Smooth muscle cell of the coronary artery (primary cell): ENCODE results near the gene PREX1. TPM values are rescaled to one million over a fixed set of nuclear protein-coding genes. Genes with fewer than 3 reads are reported as not detected.

Experiments used
- total RNA-seq: library from RNA; depleted of rRNA; stranded (reverse); fragments of >200 nt; gene quantifications from 2 replicates; pipeline ENCODE4 v1.2.3, GENCODE V29; 2014; ENCODE audit warnings: low replicate concordance

PREX1 gene, protein sequence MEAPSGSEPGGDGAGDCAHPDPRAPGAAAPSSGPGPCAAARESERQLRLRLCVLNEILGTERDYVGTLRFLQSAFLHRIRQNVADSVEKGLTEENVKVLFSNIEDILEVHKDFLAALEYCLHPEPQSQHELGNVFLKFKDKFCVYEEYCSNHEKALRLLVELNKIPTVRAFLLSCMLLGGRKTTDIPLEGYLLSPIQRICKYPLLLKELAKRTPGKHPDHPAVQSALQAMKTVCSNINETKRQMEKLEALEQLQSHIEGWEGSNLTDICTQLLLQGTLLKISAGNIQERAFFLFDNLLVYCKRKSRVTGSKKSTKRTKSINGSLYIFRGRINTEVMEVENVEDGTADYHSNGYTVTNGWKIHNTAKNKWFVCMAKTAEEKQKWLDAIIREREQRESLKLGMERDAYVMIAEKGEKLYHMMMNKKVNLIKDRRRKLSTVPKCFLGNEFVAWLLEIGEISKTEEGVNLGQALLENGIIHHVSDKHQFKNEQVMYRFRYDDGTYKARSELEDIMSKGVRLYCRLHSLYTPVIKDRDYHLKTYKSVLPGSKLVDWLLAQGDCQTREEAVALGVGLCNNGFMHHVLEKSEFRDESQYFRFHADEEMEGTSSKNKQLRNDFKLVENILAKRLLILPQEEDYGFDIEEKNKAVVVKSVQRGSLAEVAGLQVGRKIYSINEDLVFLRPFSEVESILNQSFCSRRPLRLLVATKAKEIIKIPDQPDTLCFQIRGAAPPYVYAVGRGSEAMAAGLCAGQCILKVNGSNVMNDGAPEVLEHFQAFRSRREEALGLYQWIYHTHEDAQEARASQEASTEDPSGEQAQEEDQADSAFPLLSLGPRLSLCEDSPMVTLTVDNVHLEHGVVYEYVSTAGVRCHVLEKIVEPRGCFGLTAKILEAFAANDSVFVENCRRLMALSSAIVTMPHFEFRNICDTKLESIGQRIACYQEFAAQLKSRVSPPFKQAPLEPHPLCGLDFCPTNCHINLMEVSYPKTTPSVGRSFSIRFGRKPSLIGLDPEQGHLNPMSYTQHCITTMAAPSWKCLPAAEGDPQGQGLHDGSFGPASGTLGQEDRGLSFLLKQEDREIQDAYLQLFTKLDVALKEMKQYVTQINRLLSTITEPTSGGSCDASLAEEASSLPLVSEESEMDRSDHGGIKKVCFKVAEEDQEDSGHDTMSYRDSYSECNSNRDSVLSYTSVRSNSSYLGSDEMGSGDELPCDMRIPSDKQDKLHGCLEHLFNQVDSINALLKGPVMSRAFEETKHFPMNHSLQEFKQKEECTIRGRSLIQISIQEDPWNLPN (N-terminal part only)
- total RNA-seq = 18.7 and 26.5 TPM in 2 replicates

DNA sequence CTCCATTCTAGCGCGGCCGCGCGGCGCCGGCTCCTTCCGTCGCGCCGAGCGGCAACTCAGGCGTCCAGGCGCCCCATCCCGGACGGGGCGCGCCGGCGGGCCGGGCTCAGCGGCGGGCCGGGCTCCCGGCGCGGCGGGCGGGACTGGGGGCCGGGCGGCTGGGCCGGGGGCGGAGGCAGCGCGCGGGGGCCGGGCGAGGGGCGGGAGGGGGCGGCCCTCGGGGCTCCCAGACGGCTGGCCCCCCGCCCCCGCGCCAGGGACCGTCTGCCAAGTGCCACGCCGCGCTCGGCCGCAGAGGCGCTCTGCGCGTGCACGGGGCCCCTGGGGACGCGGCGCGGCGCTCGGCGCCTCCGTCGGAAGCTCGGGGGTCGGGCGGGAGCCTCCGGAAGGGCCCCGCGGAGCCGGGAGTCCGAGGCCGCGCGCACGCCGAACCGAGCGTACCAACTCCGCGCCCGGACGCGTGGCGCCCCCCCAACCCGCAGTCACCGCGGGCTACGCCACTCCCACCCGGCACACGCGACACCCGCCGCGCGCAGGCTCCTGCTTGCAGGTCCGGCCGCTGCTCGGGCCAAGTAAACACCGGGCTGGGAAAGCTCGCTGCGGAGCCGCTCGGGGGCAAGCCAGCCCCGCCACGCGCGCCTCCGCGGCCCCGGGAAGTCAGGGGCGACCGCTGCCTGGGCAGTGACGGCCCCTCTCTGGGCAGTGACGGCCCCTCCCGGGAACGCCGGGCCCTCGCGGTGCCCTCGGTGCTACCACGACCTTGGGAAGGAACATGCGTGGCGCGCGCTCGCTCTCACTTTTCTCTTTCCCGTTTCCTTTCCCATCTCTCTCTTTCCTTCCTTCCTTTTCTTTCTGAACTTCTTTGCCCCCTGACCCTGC is at the start of gene PREX1:
TSS of gene PREX1 (minus strand) at position 145 of the 879 bp plus-strand sequence. CDS start at position 6, 139 bp downstream.

Other genes starting within 250 kb of the PREX1 start
- 30.9 and 31.5 TPM in 2 replicates for gene ARFGEF2, start 93.7 kb upstream of the PREX1 start, total RNA-seq
- 25.9 and 53.7 TPM in 2 replicates for gene CSE1L, start 218.3 kb upstream of the PREX1 start, total RNA-seq